HG03095 (cell line): ENCODE data around the gene THAP2.

ENCODE experiments used
- ATAC-seq: cut with Tn5 transposase; IDR thresholded peaks from one replicate; pipeline ENCODE4 v1.9.1; 2021; ENCODE audit warnings: moderate library complexity; ENCODE audit not compliant: unreplicated experiment

Gene THAP2

GRCh38 chr12:71663561-71664410 is at the start of gene THAP2, which contains the start of gene ZFC3H1:
TSS of gene THAP2 (plus strand) at chr12:71664301. CDS start at chr12:71664510, 209 bp downstream.
TSS of gene ZFC3H1 (minus strand) at chr12:71663848. CDS start at chr12:71663610, 238 bp downstream.
- ATAC-seq: peak; percentile 87

DNA sequence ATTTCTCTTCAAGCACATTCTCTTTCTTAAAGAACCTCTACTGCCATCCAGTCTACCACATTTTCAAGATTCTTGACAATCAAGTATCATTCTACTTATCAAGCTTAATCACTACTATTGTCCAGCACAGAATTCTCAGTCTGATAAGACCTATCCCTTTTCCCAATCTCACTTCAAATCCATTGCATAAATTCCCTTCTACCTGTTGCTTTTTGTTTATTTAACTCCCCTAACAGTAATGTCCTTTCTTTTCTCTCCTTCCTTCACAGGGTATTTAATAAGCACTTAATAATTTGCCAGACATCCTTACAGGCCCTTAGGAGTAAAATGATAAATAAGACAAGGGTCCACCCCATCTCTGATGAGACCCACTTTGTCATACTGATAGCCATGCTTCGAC is 42.2 kb upstream of the THAP2 start:
- no peak for ATAC-seq

DNA sequence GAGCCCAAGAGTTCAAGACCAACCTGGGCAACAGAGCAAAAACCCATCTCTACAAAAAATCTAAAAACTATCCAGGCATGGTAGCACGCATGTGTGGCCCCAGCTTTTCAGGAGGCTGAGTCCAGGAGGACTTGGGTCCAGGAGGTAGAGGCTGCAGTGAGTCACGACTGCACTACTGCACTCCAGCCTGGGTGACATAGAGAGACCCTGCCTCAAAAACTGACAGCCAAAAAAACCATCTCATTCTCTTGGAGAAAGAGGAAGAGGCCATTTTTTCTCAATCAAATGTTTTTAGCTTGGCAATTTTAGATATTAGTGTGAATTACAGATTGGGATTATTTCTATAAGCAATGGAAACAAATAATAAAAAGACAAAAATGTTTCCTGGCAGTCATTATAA is 38.6 kb upstream of the THAP2 start:
- ATAC-seq: no peak

DNA sequence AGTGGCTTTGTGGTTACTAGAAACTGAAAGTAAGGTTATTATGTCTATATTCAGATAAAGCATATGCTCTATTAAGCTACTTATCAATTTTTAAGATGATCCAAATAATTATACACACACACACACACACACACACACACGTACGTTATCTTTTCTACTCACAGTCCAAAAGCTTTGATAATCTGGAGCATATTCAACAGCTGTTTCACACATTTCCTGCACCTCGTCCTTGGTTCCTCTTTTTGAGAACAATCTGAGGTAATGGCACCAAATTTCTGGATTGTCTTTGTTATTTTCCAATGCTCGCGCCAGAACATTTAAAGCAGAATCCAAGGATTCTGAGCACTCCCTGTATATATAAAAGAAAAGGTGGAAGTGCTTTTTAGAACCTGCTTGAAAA is 38.0 kb upstream of the THAP2 start:
- ATAC-seq: peak; percentile 80

DNA sequence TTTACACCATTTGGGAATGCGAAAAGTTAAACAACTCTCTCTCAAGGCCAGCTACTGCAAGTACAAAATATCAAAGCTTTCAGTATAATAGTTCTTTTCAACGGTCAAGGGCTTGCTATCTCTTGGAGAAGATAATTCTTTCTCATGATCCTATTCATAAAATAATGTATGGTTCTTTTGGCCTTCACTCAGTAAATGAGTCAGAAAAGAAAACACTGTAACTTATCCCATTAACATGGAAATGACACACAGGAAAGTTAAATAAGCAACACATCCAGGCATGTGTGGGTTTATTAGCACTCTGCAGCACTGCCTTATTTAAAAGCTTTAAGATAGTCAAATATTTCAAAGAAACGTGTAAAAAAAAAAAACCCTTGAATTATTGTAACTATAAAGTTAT is 37.3 kb upstream of the THAP2 start:
- no peak for ATAC-seq

- no peak for ATAC-seq
Measured at GRCh38 chr12:71627438-71628002, 36.6 kb upstream of the THAP2 start.

DNA sequence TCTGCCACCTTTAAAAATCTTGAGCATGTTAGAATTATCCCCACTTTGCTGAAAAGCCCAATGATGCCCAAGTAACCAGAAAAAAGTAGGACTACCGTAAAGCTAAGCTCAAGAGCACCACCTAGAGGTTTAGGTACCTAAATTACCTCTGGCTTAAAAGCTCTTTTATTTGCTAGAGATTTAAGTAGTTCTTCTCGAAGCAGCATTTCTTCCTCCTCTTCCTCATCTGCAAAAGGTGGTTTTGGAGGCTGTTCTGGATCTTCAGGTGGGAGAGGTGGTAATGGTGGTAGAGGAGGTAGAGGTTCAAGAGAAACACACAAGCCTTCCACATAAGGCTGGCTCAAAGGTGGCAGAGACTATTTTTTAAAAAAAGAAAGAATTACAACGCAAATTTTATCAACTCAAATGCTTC is 27.4 kb upstream of the THAP2 start:
- peak; percentile 54 for ATAC-seq

GRCh38 chr12:71638499-71638898 is 25.6 kb upstream of the THAP2 start:
- ATAC-seq: no peak

- ATAC-seq: no peak
Measured at GRCh38 chr12:71639341-71639760, 24.8 kb upstream of the THAP2 start.

DNA sequence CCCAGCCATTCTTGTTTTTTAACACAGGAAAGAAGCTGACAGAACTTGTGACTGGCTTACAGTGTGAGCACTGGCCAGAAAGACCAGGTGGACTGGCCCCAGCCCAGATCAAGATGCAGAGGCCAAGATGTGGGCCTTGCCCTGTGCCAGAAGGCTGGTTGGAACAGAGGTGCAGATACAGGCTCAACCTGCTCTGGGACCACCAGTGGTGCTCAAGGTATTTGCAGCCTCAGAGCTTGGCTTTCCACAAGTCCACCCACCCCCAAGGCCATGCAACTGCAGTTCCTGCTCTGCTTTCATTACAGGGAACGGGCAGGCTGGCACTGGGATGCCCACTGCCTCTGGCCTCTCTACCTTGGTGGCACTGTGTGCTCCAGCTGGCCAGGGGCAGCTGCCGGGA is 23.8 kb upstream of the THAP2 start:
- ATAC-seq: no peak

- ATAC-seq: no peak
Measured at GRCh38 chr12:71641390-71641789, 22.7 kb upstream of the THAP2 start.

DNA sequence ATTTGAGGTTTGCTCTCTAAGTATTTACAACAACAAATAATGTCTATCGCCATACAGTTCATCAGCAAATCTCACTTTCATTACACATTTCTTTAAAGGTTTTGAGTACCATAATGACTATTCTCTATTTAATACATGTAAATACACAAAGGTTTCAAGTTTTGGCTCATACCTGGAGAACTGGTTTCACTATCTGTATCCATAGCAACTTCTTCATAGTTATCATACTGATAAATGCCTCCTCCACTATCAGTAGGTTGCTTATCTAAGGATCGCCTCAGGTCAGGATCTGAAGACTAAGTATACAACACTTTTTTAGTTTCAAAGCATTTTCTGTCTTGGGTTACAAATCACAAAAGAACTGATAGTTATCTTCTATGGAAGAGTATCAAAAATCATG is 21.8 kb upstream of the THAP2 start:
- ATAC-seq: no peak

- no peak for ATAC-seq
Measured at GRCh38 chr12:71645268-71645667, 18.8 kb upstream of the THAP2 start.

DNA sequence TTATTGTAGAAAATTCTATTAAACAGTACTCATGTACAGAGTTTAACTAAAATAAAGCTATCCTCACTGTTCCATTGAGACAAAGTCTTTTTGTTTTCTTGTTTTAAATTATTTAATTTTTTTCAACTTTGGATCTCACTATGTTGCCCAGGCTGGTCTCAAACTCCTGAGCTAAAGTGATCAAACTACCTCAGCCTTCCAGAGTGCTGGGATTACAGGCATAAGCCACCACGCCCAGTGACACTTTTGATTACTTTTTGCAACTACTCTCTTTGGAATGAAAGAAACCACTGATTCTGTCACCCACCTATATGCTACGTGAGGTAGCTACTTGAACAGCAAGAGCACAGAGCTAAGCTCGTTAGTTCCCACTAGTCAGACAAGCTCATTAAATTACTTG is 17.6 kb upstream of the THAP2 start:
- no peak for ATAC-seq

- no peak for ATAC-seq
Measured at GRCh38 chr12:71648537-71648936, 15.6 kb upstream of the THAP2 start.

GRCh38 chr12:71649401-71649800 is 14.7 kb upstream of the THAP2 start:
- ATAC-seq: no peak

- ATAC-seq: no peak
Measured at GRCh38 chr12:71652656-71653055, 11.4 kb upstream of the THAP2 start.

GRCh38 chr12:71653137-71653536 is 11.0 kb upstream of the THAP2 start:
- no peak for ATAC-seq

DNA sequence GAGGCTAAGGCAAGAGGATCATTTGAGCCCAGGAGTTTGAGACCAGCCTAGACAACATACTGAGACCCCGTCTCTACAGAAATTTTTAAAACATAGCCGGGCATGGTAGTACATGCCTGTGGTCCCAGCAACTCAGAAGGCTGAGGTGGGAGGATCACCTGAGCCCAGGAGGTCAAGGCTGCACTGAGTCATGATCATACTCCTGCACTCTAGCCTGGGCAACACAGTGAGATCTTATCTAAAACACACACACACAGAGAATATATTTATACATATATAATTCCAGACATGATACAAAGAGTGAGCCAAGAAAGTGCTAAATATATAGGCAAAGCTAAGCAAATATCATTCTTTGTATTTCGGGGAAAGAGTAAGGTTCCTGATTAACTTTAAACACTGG is 9.9 kb upstream of the THAP2 start:
- no peak for ATAC-seq

GRCh38 chr12:71655495-71655894 is 8.6 kb upstream of the THAP2 start:
- ATAC-seq: no peak

DNA sequence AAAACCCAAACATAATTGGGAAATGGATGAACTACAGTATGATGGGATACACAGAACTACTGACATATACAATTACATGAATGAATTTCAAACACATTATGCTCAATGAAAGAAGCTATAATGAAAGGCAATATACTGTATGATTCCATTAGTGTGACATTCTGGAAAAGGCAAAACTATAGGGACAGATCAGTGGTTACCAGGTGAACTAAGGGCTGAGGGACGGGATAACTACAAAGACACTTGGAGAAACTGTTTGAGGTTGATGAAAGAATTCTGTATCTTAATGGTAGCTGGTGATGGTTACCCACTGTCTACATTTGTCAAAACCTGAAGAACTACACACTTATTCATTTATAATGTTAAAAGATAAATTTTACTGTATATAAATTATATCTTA is 8.2 kb upstream of the THAP2 start:
- ATAC-seq: no peak

- no peak for ATAC-seq
Measured at GRCh38 chr12:71656740-71657139, 7.4 kb upstream of the THAP2 start.
